Ovary (tissue), 3 donors: ENCODE data around the gene IL4.

Experiments
- CTCF ChIP-seq, 3 donors: fragments of 450-650 bp in 2 of 3; fragments of 200-600 bp in 1 of 3; IDR thresholded peaks; one replicate each; pipeline versions ENCODE4 v1.5.1 to v1.8.0; 2016 to 2022; ENCODE audit warnings: antibody characterized with exemption in 3 of 3, mild to moderate bottlenecking in 1 of 3
- EP300 ChIP-seq: sonication (generic); formaldehyde crosslinking; IDR thresholded peaks from one replicate; pipeline ENCODE4 v1.6.1; 2017; ENCODE audit warnings: antibody characterized with exemption
- POLR2A ChIP-seq: fragments of 450-650 bp; IDR thresholded peaks from one replicate; pipeline ENCODE4 v1.6.1; 2017; ENCODE audit warnings: antibody characterized with exemption, mild to moderate bottlenecking, moderate library complexity
- donor health status: DM: no; HTN: no; CAD: no.

GRCh38 chr5:132673488-132673887, 301 bp upstream of the IL4 start:
- no peak for TF ChIP-seq CTCF (IDR thresholded peaks at IDR 0.05)
- TF ChIP-seq POLR2A: no peak
- no peak for TF ChIP-seq EP300
